Measurements from ENCODE around the gene DDX24.

DDX24 gene

DNA sequence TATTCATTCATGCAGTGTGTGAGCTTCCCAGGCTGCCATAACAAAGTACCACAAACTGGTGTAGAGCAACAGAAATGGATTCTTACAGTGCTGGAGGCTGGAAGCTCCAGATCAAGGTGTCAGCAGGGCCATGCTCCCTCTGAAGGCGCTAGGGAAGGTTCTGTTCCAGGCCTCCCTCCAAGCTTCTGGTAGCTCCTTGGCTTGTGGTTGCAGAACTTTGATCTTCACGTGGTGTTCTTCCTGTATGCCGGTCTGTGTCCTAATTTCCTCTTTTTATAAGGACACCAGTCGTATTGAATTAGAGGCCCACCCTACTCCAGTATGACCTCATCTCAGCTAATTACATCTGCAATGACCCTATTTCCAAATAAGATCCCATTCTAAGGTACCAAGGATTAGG lies 51.7 kb downstream of the DDX24 start:
- no peak overlapping the region for H3K4me3 ChIP-seq (ENCODE audit: low read depth, low read length)
- TF ChIP-seq, protein P1, sequence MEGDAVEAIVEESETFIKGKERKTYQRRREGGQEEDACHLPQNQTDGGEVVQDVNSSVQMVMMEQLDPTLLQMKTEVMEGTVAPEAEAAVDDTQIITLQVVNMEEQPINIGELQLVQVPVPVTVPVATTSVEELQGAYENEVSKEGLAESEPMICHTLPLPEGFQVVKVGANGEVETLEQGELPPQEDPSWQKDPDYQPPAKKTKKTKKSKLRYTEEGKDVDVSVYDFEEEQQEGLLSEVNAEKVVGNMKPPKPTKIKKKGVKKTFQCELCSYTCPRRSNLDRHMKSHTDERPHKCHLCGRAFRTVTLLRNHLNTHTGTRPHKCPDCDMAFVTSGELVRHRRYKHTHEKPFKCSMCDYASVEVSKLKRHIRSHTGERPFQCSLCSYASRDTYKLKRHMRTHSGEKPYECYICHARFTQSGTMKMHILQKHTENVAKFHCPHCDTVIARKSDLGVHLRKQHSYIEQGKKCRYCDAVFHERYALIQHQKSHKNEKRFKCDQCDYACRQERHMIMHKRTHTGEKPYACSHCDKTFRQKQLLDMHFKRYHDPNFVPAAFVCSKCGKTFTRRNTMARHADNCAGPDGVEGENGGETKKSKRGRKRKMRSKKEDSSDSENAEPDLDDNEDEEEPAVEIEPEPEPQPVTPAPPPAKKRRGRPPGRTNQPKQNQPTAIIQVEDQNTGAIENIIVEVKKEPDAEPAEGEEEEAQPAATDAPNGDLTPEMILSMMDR (IDR thresholded peaks at IDR 0.05; ENCODE audit: control insufficient read depth, extremely low read depth, insufficient read depth), result no peak
- DNase-seq (ENCODE audit: low read depth), result no peak

DNA sequence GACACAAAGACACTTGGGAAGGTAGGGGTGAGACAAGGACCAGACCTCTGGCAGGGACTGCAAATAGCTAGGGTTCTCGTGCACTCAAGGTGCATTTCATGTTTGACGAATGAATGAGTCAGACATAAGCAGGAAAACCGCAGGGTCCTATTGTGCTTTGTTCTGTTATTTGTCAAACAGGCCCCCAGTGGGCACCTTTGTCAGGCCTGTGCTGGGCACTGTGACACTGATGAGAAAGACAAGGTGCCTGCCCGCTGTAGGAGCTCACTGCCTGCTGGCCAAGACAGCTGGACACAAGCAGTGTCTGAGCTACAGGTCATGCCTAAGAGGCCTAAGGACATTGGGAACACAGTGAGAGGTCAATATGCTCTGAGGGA lies 52.6 kb downstream of the DDX24 start:
- DNase-seq (ENCODE audit: low read depth), result no peak

GRCh38 chr14:94027566-94028449 lies 53.2 kb downstream of the DDX24 start:
- no peak overlapping the region for H3K4me3 ChIP-seq (ENCODE audit: low read depth, low read length)
- no peak for DNase-seq (ENCODE audit: low read depth)
- TF ChIP-seq, protein P1 (IDR thresholded peaks at IDR 0.05; ENCODE audit: control insufficient read depth, extremely low read depth, insufficient read depth), result no peak

More for the DNA sequence above, 52.6 kb downstream of the DDX24 start:
- no peak overlapping the region for H3K4me3 ChIP-seq (ENCODE audit: low read depth, low read length)
- TF ChIP-seq, protein P1 (IDR thresholded peaks at IDR 0.05; ENCODE audit: control insufficient read depth, extremely low read depth, insufficient read depth), result no peak

- peak overlapping the region; percentile 66 for H3K4me3 ChIP-seq (ENCODE audit: low read depth, low read length)
- TF ChIP-seq, protein P1 (IDR thresholded peaks at IDR 0.05; ENCODE audit: control insufficient read depth, extremely low read depth, insufficient read depth), result no peak
- no peak for DNase-seq (ENCODE audit: low read depth)
Observed at GRCh38 chr14:94026889-94027469, 54.0 kb downstream of the DDX24 start.

- TF ChIP-seq, protein P1 (IDR thresholded peaks at IDR 0.05; ENCODE audit: control insufficient read depth, extremely low read depth, insufficient read depth), result no peak
- H3K4me3 ChIP-seq (ENCODE audit: low read depth, low read length), result peak within 1 kb of the TSS; percentile 66
Observed at GRCh38 chr14:94026173-94026888, 54.7 kb downstream of the DDX24 start, which contains the start of gene OTUB2. OTUB2 (plus strand) TSS chr14:94026340; CDS start chr14:94026538, 198 bp downstream.

DNA sequence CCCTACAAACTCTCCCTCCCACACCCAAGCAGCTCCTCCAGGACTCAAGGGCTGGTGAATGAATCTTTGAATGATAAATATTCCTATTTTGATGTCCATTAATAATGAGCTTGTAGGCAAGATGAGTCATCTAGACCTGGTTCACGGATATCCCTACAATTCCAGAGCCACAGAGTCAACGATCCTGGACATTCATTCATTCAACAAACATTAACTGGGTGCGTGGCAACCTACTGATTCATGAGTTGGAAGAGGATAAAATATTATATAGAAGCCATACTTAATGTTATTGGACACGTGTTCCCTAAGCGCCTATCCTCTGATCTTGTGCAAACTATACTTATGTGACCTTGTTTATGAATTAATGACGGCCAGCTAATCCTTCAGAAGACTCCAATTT lies 55.3 kb downstream of the DDX24 start:
- no peak for DNase-seq (ENCODE audit: low read depth)
- TF ChIP-seq, protein P1 (IDR thresholded peaks at IDR 0.05; ENCODE audit: control insufficient read depth, extremely low read depth, insufficient read depth), result no peak
- H3K4me3 ChIP-seq (ENCODE audit: low read depth, low read length), result peak overlapping the region; percentile 66

More at GRCh38 chr14:94026173-94026888, 54.7 kb downstream of the DDX24 start, which contains the start of gene OTUB2:
- peak; percentile 95 for DNase-seq (ENCODE audit: low read depth)

Measured in LNCaP clone FGC (cell line).